HCT116 (cell line): ENCODE measurements around the gene LCE2A. TPM values are rescaled to one million over a fixed set of nuclear protein-coding genes. Genes with fewer than 3 reads are reported as not detected.

ENCODE experiments used
- total RNA-seq: library from RNA; stranded (reverse); gene quantifications from one replicate; pipeline ENCODE4 v1.2.1, GENCODE V29; 2021; ENCODE audit not compliant: unreplicated experiment

Gene LCE2A
- total RNA-seq, 1 experiment from 2014 or later: not detected

Other genes with a start within 250 kb of the LCE2A start
- gene LCE5A, start 187.5 kb upstream of the LCE2A start, total RNA-seq: not detected
- gene CRCT1, start 183.9 kb upstream of the LCE2A start, total RNA-seq: not detected
- gene LCE3E, start 131.6 kb upstream of the LCE2A start, total RNA-seq: not detected
- gene LCE3D, start 117.8 kb upstream of the LCE2A start, total RNA-seq: not detected
- not detected for gene LCE3C, start 98.1 kb upstream of the LCE2A start, total RNA-seq
- not detected for gene LCE3B, start 84.5 kb upstream of the LCE2A start, total RNA-seq
- not detected for gene LCE3A, start 75.2 kb upstream of the LCE2A start, total RNA-seq
- not detected for gene LCE2D, start 35.0 kb upstream of the LCE2A start, total RNA-seq
- gene LCE2C, start 23.1 kb upstream of the LCE2A start, total RNA-seq: not detected
- gene LCE2B, start 12.2 kb upstream of the LCE2A start, total RNA-seq: not detected
- not detected for gene LCE4A, start 9.8 kb downstream of the LCE2A start, total RNA-seq
- not detected for gene KPRP, start 59.7 kb downstream of the LCE2A start, total RNA-seq
- not detected for gene LCE1F, start 76.8 kb downstream of the LCE2A start, total RNA-seq
- not detected for gene LCE1E, start 87.9 kb downstream of the LCE2A start, total RNA-seq
- gene LCE1D, start 98.4 kb downstream of the LCE2A start, total RNA-seq: not detected
- not detected for gene LCE1C, start 108.3 kb downstream of the LCE2A start, total RNA-seq
- gene LCE1B, start 113.6 kb downstream of the LCE2A start, total RNA-seq: not detected
- gene LCE1A, start 129.1 kb downstream of the LCE2A start, total RNA-seq: not detected
- gene LCE6A, start 144.5 kb downstream of the LCE2A start, total RNA-seq: not detected
- gene LCE7A, start 161.7 kb downstream of the LCE2A start, total RNA-seq: not detected
- gene SMCP, start 180.0 kb downstream of the LCE2A start, total RNA-seq: not detected
- not detected for gene IVL, start 210.2 kb downstream of the LCE2A start, total RNA-seq
- gene SPRR5, start 248.9 kb downstream of the LCE2A start, total RNA-seq: not detected